Left ventricle myocardium inferior (tissue), 1 donor: ENCODE data around the gene BBS9. TPM values are rescaled to one million over a fixed set of nuclear protein-coding genes. Genes with fewer than 3 reads are reported as not detected.

Experiments used
- DNase-seq: peaks from one replicate; pipeline ENCODE4 v3.0.0-alpha.2; 2020
- H3K27ac ChIP-seq: fragments of 200-600 bp; replicated peaks from 2 replicates; pipeline ENCODE4 v1.8.0; 2021
- H3K27me3 ChIP-seq: fragments of 200-600 bp; 2 replicates; pipeline ENCODE4 v1.8.0; 2021; ENCODE audit warnings: low read depth
- H3K36me3 ChIP-seq: fragments of 200-600 bp; 2 replicates; pipeline ENCODE4 v1.8.0; 2021
- H3K4me1 ChIP-seq: fragments of 200-600 bp; 2 replicates; pipeline ENCODE4 v1.8.0; 2021
- H3K4me3 ChIP-seq: fragments of 200-600 bp; 2 replicates; pipeline ENCODE4 v1.8.0; 2021; ENCODE audit warnings: mild to moderate bottlenecking, moderate library complexity
- H3K9me3 ChIP-seq: fragments of 200-600 bp; replicated peaks from 2 replicates; pipeline ENCODE4 v1.8.0; 2021
- intact Hi-C: fragments of 100-400 bp; cut with micrococcal nuclease; formaldehyde crosslinking; loops from one replicate; pipeline ENCODE4 v1.11.0; 2022
- total RNA-seq: library from RNA; stranded (reverse); fragmentation: NEBNext Ultra II Directional; extraction: Animal tissue kit (Norgen Biotek cat#: 25700); gene quantifications from one replicate; pipeline ENCODE4 v1.2.1, GENCODE V29; 2021
- TF ChIP-seq, protein P1 (sequence below): fragments of 200-600 bp; IDR thresholded peaks from 2 replicates; pipeline ENCODE4 v1.8.0; 2021; ENCODE audit warnings: antibody characterized with exemption, mild to moderate bottlenecking, borderline replicate concordance
- donor health status: DM: no; HTN: yes; CAD: no; lungs with severe emphysema.

Gene BBS9
- total RNA-seq, 1 donor from 2014 or later, result 13.7 TPM

DNA sequence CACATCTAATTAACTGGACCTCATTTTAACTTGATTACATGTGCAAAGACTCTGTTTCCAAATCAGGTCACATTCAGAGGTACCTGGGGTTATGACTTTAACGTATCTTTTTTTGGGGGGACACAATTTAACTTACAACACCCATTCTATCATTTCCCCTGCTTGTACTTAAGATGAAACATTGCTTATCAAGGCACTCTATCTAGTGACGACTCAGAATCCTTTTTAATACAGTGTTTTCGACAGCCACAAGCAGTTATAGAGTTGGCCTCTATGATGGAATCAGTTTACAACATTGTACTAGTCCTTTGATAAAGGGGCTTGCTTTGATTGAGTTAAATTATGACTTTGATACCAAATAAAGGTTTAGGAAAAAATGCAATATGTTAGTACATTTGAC lies 22.7 kb downstream of the BBS9 start:
- intact Hi-C loops, result no loop called here
- no peak overlapping the region for H3K4me3 ChIP-seq
- no peak overlapping the region for H3K27ac ChIP-seq
- H3K4me1 ChIP-seq, result peaks cover 5% of the 10 kb centered on the region
- DNase-seq, result no peak
- H3K36me3 ChIP-seq, result peaks cover 5% of the 10 kb centered on the region
- no peaks in the 10 kb centered on the region for H3K27me3 ChIP-seq
- H3K9me3 ChIP-seq, result no peaks in the 10 kb centered on the region
- TF ChIP-seq, protein P1, sequence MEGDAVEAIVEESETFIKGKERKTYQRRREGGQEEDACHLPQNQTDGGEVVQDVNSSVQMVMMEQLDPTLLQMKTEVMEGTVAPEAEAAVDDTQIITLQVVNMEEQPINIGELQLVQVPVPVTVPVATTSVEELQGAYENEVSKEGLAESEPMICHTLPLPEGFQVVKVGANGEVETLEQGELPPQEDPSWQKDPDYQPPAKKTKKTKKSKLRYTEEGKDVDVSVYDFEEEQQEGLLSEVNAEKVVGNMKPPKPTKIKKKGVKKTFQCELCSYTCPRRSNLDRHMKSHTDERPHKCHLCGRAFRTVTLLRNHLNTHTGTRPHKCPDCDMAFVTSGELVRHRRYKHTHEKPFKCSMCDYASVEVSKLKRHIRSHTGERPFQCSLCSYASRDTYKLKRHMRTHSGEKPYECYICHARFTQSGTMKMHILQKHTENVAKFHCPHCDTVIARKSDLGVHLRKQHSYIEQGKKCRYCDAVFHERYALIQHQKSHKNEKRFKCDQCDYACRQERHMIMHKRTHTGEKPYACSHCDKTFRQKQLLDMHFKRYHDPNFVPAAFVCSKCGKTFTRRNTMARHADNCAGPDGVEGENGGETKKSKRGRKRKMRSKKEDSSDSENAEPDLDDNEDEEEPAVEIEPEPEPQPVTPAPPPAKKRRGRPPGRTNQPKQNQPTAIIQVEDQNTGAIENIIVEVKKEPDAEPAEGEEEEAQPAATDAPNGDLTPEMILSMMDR, result no peak

GRCh38 chr7:33155811-33156210 lies 26.4 kb downstream of the BBS9 start:
- no peak overlapping the region for H3K27ac ChIP-seq
- H3K9me3 ChIP-seq, result no peaks in the 10 kb centered on the region
- peaks cover 16% of the 10 kb centered on the region for H3K4me1 ChIP-seq
- H3K36me3 ChIP-seq, result peaks cover 5% of the 10 kb centered on the region
- TF ChIP-seq, protein P1, result no peak
- no peak for DNase-seq
- H3K4me3 ChIP-seq, result no peak overlapping the region
- no peaks in the 10 kb centered on the region for H3K27me3 ChIP-seq
- intact Hi-C loops, result no loop called here

DNA sequence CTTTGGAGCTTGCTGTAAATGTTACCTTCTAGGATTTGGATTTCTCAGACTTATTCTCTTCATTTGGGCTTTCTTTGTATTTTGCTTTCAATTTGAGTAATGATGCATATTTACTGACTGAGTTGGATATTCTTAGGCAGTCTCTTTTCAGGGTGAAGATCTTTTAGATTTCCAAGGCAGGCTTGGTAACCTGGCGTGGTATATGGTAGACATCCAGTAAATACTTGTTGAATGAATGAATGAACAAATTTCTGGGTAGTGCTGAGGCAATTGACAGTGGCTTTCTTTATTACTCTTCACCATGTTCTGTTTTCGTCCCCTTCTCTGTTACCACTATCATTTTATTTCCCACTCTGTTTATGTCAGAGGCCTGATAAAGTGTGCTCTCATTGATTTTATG lies 27.1 kb downstream of the BBS9 start:
- Histone ChIP-seq H3K9me3 (no peaks in the 10 kb centered on the region), H3K27ac (peak overlapping the region; percentile 65)
- intact Hi-C loops, result no loop called here

GRCh38 chr7:33157311-33157710 lies 27.9 kb downstream of the BBS9 start:
- Histone ChIP-seq H3K36me3 (peaks cover 5% of the 10 kb centered on the region), H3K9me3 (no peaks in the 10 kb centered on the region), H3K4me3 (peak overlapping the region; percentile 1), H3K27ac (peak overlapping the region; percentile 65), H3K4me1 (peaks cover 16% of the 10 kb centered on the region), H3K27me3 (no peaks in the 10 kb centered on the region)
- no peak for DNase-seq
- intact Hi-C loops, result no loop called here
- TF ChIP-seq, protein P1, result no peak

More for the DNA sequence above, 27.1 kb downstream of the BBS9 start:
- DNase-seq, result no peak
- Histone ChIP-seq H3K36me3 (peaks cover 5% of the 10 kb centered on the region), H3K4me3 (no peak overlapping the region), H3K4me1 (peaks cover 16% of the 10 kb centered on the region), H3K27me3 (no peaks in the 10 kb centered on the region)
- TF ChIP-seq, protein P1, result no peak

GRCh38 chr7:33157781-33158180 lies 28.4 kb downstream of the BBS9 start:
- Histone ChIP-seq H3K9me3 (no peaks in the 10 kb centered on the region), H3K36me3 (peaks cover 5% of the 10 kb centered on the region), H3K4me1 (peaks cover 16% of the 10 kb centered on the region), H3K4me3 (peak overlapping the region; percentile 1), H3K27me3 (no peaks in the 10 kb centered on the region), H3K27ac (peak overlapping the region; percentile 65)
- intact Hi-C loops, result no loop called here
- DNase-seq, result no peak
- TF ChIP-seq, protein P1, result no peak
